Activated naive CD4-positive, alpha-beta T cell treated with anti-CD3 and anti-CD28 coated beads, Interleukin-2, amount 50 U/mL, for 24 hours (primary cell): ENCODE measurements around the gene RYR1.
"Not testable (repeated sequence)": the region's sequence is repeated elsewhere in the genome, so short reads cannot be mapped to it uniquely, and the experiment has no call there.

Source experiments
- H3K27ac Mint-ChIP-seq: one replicate; pipeline ENCODE4 v1.8.0; 2021; ENCODE audit warnings: mild to moderate bottlenecking, mixed read lengths
- H3K27me3 Mint-ChIP-seq: one replicate; pipeline ENCODE4 v1.8.0; 2021; ENCODE audit warnings: mixed read lengths
- H3K36me3 Mint-ChIP-seq: one replicate; pipeline ENCODE4 v1.8.0; 2021; ENCODE audit warnings: mixed read lengths
- H3K4me1 Mint-ChIP-seq: one replicate; pipeline ENCODE4 v1.8.0; 2021; ENCODE audit warnings: mixed read lengths
- H3K4me3 Mint-ChIP-seq: one replicate; pipeline ENCODE4 v1.8.0; 2021; ENCODE audit warnings: mild to moderate bottlenecking, mixed read lengths
- H3K9me3 Mint-ChIP-seq: one replicate; pipeline ENCODE4 v1.8.0; 2021; ENCODE audit warnings: mixed read lengths

RYR1 gene

DNA sequence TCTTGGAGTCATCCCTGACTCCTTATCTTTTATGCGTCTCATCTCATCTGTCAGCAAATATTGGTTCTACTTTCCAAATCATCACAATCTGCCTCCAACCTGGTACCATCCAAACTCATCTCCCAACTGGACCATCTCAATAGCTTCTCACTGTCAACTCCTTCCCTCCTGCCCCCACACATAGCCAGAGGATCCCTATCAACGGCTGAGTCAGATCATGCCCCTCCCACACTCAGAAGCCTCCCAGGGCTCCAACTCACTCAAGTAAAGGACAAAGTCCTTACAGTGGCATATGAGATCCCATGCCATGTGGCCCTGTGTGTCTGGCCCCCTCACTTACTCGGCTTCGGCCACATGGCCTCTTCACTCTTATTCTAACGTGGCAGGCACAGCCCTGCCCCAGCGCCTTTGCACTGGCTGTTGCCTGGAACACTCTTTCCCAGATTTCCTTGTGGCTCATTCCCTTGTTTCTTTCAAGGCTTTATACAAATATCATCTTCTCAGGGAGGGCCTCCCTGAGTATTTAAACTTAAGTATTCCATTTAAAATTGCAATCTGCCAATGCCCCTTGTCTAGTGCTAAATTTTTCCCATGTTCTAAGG is 40.7 kb upstream of the RYR1 start:
- Mint-ChIP-seq H3K36me3 (no peaks in the 10 kb centered on the region), H3K9me3 (no peaks in the 10 kb centered on the region), H3K4me1 (peaks cover 42% of the 10 kb centered on the region), H3K27ac (peak overlapping the region; percentile 10), H3K4me3 (no peak overlapping the region), H3K27me3 (peaks cover 2% of the 10 kb centered on the region)

DNA sequence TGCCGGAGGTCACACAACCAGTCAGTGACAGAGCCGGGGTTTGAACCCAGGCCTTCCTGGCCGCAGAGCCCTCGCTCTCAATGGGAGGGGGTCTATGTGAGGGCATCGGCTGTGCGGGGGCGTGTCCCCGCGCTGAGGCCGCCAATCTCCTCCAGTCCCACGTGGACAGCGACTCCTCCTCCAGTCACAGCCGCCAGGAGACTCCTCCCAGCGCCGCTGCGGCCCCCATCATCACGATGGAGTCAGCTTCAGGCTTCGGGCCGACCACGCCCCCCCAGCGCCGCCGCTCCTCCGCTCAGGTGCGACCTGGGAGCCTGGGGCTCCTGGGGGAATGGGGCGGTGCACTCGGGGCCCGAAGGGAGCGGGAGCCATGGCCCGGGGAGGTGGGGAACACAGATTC is 39.0 kb upstream of the RYR1 start:
- no peaks in the 10 kb centered on the region for H3K9me3 Mint-ChIP-seq
- H3K4me1 Mint-ChIP-seq, result peaks cover 34% of the 10 kb centered on the region
- H3K4me3 Mint-ChIP-seq, result peak overlapping the region; percentile 75
- peak overlapping the region; percentile 66 for H3K27ac Mint-ChIP-seq
- H3K36me3 Mint-ChIP-seq, result no peaks in the 10 kb centered on the region
- H3K27me3 Mint-ChIP-seq, result no peaks in the 10 kb centered on the region

DNA sequence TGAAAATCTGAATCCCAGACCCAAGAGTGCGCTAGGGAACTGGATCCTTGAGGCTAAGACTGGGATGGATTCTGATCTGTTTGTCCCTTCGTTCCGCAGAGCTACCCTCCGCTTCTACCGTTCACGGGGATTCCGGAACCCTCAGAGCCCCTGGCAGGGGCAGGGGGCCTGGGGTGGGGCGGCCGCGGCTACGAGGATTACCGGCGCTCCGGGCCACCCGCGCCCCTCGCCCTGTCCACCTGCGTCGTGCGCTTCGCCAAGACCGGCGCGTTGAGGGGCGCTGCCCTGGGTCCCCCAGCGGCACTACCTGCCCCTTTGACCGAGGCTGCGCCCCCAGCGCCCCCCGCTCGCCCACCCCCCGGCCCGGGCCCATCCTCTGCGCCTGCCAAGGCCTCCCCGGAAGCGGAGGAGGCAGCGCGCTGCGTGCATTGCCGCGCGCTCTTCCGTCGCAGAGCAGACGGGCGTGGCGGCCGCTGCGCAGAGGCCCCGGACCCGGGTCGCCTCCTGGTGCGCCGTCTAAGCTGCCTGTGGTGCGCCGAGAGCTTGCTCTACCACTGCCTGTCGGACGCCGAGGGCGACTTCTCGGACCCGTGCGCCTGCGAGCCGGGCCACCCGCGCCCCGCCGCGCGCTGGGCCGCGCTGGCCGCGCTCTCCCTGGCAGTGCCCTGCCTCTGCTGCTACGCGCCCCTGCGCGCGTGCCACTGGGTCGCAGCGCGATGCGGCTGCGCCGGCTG is 37.9 kb upstream of the RYR1 start:
- no peaks in the 10 kb centered on the region for H3K27me3 Mint-ChIP-seq
- no peaks in the 10 kb centered on the region for H3K9me3 Mint-ChIP-seq
- peak overlapping the region; percentile 84 for H3K4me3 Mint-ChIP-seq
- no peak overlapping the region for H3K27ac Mint-ChIP-seq
- H3K4me1 Mint-ChIP-seq, result peaks cover 28% of the 10 kb centered on the region
- H3K36me3 Mint-ChIP-seq, result no peaks in the 10 kb centered on the region

DNA sequence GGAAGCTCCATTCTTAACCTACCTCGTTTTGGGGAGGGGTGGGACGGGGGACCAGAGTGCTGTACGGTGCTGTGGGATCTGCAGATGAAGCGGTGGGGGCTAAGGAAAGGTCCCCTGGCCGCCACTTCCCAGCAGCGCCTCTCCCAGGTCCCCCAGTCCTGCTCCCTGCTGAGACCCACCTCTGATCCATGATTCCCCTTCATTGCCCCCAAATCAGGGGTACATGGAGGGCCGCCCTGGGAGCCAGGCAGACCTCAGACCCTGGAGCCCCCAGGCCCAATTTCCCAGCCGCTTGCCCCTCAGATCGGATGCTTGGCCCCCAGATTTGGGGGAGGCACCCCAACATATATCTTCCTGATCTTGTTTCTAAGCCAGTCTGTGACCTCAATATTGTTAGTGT is 34.4 kb upstream of the RYR1 start:
- no peaks in the 10 kb centered on the region for H3K27me3 Mint-ChIP-seq
- no peaks in the 10 kb centered on the region for H3K36me3 Mint-ChIP-seq
- H3K27ac Mint-ChIP-seq, result peak overlapping the region; percentile 71
- H3K4me3 Mint-ChIP-seq, result no peak overlapping the region
- H3K9me3 Mint-ChIP-seq, result no peaks in the 10 kb centered on the region
- peaks cover 31% of the 10 kb centered on the region for H3K4me1 Mint-ChIP-seq

DNA sequence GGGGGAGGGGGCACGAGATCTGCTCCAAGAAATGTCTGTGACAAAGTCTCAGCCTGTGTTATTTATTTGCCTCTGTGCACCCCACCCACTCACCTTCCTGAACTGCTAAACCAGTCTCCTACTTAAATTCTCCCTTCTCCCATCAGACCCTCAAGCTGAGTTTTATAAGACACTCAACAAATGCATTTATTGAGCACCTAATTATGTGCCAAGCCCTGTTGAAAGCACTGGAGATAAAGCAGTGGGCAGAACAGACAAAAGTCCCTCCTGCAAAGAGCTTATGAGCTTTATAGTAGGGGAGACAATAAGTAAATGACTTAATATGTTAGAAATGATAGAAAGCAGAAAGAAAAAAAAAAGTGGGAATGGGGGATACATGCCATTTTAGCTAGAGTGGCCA is 34.0 kb upstream of the RYR1 start:
- Mint-ChIP-seq H3K4me3 (no peak overlapping the region), H3K27ac (peak overlapping the region; percentile 71), H3K36me3 (no peaks in the 10 kb centered on the region), H3K4me1 (peaks cover 31% of the 10 kb centered on the region), H3K9me3 (no peaks in the 10 kb centered on the region), H3K27me3 (no peaks in the 10 kb centered on the region)

DNA sequence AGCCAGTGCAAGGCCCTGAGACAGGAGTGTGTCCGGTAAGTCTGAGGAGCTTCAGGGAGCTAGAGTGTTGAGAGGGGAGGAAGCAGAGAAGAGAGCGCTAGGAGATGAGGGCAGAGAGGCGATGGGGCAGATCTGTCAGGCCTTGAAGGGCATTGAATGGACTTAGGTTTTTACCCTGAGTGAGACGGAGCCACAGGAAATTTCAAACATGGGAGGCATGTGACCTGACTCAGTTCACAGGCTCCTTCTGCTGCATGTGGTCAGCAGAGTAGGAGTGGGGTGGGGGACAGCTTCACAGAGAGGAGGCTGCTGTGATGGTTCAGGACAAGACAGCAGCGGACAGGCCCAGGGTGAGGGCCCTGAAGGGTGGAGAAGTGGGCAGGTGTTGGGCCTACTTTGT is 33.1 kb upstream of the RYR1 start:
- Mint-ChIP-seq H3K9me3 (no peaks in the 10 kb centered on the region), H3K27ac (peak overlapping the region; percentile 24), H3K36me3 (no peaks in the 10 kb centered on the region), H3K27me3 (no peaks in the 10 kb centered on the region), H3K4me3 (peak overlapping the region; percentile 30), H3K4me1 (peaks cover 28% of the 10 kb centered on the region)

DNA sequence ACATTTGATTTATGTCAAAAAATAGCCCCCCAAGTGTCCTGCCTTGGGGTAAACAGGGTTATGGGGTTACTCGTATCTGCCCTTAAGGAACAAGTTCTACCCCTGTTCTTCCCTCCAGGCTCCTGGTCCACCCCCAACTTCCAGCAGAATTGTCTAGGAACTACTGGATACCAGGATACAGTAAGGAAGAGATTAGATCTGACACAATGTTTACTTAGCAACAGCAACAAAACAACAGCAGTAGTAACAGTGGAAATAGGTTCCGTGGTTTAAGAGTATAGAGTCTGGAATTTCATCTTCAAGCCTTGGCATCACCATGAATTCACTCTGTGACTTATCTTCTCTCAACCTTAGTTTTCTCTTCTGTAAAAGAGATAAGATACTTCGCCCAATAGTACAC is 32.3 kb upstream of the RYR1 start:
- Mint-ChIP-seq H3K9me3 (no peaks in the 10 kb centered on the region), H3K27me3 (no peaks in the 10 kb centered on the region), H3K4me1 (peaks cover 28% of the 10 kb centered on the region), H3K36me3 (no peaks in the 10 kb centered on the region), H3K4me3 (no peak overlapping the region), H3K27ac (no peak overlapping the region)

DNA sequence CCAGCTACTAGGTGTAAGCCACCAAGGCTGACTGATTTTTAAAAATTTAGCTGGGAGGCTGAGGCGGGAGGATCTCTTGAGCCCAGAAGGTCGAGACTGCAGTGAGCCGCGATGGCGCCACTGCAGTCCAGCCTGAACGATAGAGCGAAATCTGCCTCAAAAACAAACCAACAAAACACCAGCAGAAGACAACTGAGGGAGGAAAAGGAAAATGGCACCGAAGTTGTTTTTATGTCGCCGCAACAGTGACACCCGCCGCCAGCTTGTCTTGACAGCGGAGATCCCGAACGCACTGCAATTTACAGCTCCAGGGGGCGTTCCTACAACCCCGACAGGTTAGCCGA is 30.9 kb upstream of the RYR1 start:
- peak overlapping the region; percentile 93 for H3K4me3 Mint-ChIP-seq
- H3K4me1 Mint-ChIP-seq, result peaks cover 19% of the 10 kb centered on the region
- H3K27ac Mint-ChIP-seq, result peak overlapping the region; percentile 5
- H3K36me3 Mint-ChIP-seq, result no peaks in the 10 kb centered on the region
- no peaks in the 10 kb centered on the region for H3K27me3 Mint-ChIP-seq
- H3K9me3 Mint-ChIP-seq, result no peaks in the 10 kb centered on the region

DNA sequence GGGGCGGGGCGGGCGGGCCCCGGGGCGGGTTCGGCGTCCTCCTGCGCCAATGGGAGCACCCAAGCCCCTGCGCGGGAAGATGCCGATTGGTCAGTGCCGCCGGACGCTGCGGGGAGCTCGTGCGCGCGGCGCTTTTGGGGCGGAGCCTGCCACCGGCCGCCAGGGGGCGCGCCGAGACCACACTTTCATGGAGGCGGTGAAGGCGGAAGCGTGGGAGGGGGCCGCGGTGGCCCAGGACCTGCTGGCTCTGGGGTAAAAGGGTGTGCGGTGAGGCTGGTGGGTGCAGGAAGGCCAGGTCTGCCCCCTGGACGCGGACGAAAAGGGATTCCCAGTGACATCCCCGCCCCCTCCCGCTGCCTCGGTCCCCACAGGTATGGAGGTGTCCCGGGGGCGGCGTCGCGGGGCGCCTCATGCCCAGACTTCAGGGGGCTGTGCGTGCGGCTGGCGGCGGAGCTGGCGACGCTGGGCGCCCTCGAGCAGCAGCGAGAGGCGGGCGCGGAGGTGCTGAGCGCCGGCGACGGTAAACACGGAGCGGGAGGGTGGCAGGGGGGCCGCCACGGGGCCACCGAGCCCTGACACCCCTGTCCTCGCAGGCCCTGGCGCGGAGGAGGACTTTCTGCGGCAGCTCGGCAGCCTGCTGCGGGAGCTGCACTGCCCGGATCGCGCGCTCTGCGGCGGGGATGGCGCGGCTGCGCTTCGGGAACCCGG is 30.4 kb upstream of the RYR1 start, which contains the start of gene FAM98C:
FAM98C (plus strand) TSS at position 127 of the 708 bp plus-strand sequence; CDS start at position 188, 61 bp downstream.
- no peaks in the 10 kb centered on the region for H3K36me3 Mint-ChIP-seq
- H3K27me3 Mint-ChIP-seq, result no peaks in the 10 kb centered on the region
- peak within 1 kb of the TSS; percentile 95 for H3K27ac Mint-ChIP-seq
- no peaks in the 10 kb centered on the region for H3K9me3 Mint-ChIP-seq
- peak within 1 kb of the TSS; percentile 93 for H3K4me3 Mint-ChIP-seq
- peaks cover 19% of the 10 kb centered on the region for H3K4me1 Mint-ChIP-seq

DNA sequence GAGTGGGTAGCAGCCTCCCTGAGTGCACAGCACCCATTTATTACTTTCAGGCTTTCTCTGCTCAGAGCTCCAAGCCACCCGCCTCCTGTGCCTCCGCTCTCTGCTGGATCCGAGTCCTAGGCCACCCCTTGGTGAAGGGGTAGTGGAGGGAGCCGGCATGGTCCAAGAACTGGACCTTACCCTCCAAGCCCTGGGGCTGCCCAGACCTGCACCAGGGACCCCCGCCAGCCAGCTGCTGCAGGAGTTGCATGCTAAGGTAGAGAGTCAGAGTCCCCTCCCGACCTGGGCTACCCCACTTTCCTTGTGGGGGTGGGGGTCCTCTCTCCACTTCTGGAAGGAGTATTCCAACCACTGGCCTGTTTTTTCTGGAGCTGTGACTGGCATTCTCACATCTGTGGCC is 28.6 kb upstream of the RYR1 start:
- Mint-ChIP-seq H3K36me3 (no peaks in the 10 kb centered on the region), H3K27me3 (no peaks in the 10 kb centered on the region), H3K27ac (no peak overlapping the region), H3K9me3 (no peaks in the 10 kb centered on the region), H3K4me3 (peak overlapping the region; percentile 93), H3K4me1 (peaks cover 19% of the 10 kb centered on the region)

DNA sequence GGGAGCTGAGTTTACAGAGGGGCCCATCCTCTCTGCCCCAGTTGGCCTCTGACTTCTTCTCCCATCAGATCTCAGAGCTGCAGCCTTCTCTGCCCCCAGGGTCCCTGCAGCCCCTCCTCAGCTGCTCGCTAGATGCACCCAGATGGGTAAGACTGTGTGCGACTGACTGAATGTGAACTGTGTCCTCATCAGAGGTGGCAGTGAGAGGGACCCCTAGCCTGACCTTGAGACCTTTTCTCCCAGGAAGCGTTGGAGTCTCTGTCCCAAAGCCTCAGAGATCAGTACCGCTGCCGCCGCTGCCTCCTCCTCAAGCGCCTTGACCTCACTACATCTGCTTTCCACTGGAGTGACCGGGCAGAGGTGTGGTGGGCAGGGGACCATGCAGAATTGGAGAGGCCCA is 28.2 kb upstream of the RYR1 start:
- H3K4me3 Mint-ChIP-seq, result peak overlapping the region; percentile 55
- peak overlapping the region; percentile 17 for H3K27ac Mint-ChIP-seq
- peaks cover 19% of the 10 kb centered on the region for H3K4me1 Mint-ChIP-seq
- H3K9me3 Mint-ChIP-seq, result no peaks in the 10 kb centered on the region
- no peaks in the 10 kb centered on the region for H3K36me3 Mint-ChIP-seq
- no peaks in the 10 kb centered on the region for H3K27me3 Mint-ChIP-seq

DNA sequence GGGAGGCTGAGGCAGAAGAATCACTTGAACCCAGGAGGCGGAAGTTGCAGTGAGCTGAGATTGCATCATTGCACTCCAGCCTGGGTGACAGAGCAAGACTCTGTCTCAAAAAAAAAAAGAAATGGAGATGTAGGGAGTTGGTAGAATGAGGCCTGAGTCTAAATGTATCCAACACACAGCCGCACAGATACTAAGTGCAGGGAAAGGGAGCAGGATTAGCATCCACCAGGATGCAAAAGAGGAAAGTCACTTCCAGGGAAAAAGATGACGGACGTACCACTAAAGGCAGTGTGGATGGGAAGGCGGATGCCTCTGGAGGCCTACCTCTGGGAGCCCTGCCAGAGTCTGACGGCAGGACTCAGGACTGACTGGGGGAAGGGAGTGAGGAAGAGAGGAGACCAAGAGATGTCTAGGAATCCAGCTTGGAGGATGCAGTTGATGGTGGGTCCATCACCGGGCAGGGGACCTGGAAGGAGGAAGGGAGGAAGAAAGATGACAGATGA is 23.8 kb upstream of the RYR1 start:
- Mint-ChIP-seq H3K36me3 (no peaks in the 10 kb centered on the region), H3K4me1 (peaks cover 3% of the 10 kb centered on the region), H3K4me3 (no peak overlapping the region), H3K27me3 (no peaks in the 10 kb centered on the region), H3K9me3 (no peaks in the 10 kb centered on the region), H3K27ac (no peak overlapping the region)

DNA sequence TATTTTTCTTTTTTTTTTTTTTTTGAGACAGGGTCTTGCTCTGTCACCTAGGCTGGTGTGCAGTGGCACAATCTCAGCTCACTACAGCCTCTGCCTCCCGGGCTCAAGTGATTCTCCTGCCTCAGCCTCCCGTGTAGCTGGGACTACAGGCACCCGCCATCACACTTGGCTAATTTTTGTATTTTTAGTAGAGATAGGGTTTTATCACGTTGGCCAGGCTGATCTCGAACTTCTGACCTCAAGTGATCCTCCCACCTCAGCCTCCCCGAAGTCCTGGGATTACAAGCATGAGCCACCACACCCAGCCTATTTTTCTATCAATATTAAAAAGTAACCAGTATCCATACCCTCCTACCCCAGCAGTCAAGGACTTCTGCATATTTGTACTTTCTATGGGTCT is 23.1 kb upstream of the RYR1 start:
- H3K4me1 Mint-ChIP-seq, H3K27me3 Mint-ChIP-seq, H3K36me3 Mint-ChIP-seq, H3K27ac Mint-ChIP-seq, H3K4me3 Mint-ChIP-seq, H3K9me3 Mint-ChIP-seq: not testable (repeated sequence)

DNA sequence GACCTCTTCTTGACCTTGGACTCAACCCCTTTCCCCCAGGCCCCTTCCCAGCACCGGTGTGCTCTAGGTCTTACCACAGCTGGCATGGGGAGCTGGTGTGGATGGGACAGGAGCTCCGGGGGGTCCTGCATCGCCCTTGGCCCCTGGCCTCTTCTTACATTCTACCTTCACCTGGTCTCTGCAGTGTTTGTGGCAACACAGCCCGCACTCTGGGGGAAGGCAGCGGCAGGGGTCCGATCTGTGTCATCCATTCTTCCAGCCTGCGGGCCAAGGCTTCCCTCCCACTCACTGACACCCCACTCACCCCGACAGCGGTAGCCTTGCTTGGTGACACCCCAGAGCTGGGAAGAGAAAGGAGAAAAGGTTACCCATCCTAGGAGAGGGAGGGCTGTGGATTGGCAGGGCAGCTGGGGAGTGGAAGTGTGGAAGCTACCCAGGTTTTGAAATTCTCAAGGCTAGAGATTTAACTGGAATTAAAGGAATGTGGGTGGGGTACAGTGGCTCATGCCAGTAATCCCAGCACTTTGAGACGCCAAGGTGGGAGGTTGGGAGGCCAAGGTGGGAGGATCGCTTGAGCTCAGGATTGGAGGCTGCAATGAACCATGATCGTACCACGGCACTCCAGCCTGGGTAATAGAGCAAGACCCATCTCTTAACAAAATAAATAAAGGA is 22.3 kb upstream of the RYR1 start:
- H3K4me1 Mint-ChIP-seq, result no peaks in the 10 kb centered on the region
- H3K4me3 Mint-ChIP-seq, result no peak overlapping the region
- H3K27ac Mint-ChIP-seq, result no peak overlapping the region
- no peaks in the 10 kb centered on the region for H3K27me3 Mint-ChIP-seq
- no peaks in the 10 kb centered on the region for H3K36me3 Mint-ChIP-seq
- no peaks in the 10 kb centered on the region for H3K9me3 Mint-ChIP-seq

DNA sequence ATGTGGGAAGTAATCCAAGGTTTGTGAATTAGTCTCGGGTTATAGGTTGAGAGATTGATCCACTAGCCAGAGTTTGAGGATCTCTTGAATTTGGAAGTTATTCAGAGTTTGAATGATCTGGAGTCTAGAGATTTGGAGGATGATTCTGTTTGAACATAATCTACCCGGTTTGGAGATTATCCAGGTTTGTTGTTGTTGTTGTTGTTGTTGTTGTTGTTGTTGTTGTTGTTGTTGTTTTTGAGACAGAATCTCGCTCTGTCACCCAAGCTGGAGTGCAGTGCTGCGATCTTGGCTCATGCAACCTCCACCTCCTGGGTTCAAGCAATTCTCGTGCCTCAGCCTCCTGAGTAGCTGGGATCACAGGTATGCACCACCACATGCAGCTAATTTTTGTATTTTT is 21.6 kb upstream of the RYR1 start:
- H3K4me3 Mint-ChIP-seq, H3K27me3 Mint-ChIP-seq, H3K4me1 Mint-ChIP-seq, H3K36me3 Mint-ChIP-seq, H3K27ac Mint-ChIP-seq, H3K9me3 Mint-ChIP-seq: not testable (repeated sequence)

DNA sequence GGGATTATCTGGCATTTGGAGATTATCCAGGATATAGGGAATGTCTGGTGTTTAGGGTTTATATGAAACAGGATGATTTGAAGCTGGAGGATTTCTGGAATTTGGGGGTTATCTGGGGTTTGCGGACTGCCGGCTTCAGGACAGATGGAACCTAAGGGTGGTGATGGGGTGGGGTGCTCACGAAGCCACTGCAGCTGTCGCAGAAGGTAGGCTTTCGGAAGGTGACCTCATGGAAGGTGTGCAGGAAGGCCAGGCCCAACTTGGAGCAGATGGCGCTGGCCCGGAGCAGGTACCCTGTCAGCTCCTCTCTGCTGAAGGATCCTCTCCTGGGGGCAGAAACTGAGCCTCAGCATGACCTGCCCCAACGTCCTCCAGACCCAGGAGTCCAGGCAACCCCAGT is 21.0 kb upstream of the RYR1 start:
- H3K27me3 Mint-ChIP-seq, result no peaks in the 10 kb centered on the region
- no peaks in the 10 kb centered on the region for H3K36me3 Mint-ChIP-seq
- H3K27ac Mint-ChIP-seq, result no peak overlapping the region
- no peak overlapping the region for H3K4me3 Mint-ChIP-seq
- H3K9me3 Mint-ChIP-seq, result no peaks in the 10 kb centered on the region
- peaks cover 6% of the 10 kb centered on the region for H3K4me1 Mint-ChIP-seq
